Sigmoid colon (tissue), 4 donors: ENCODE measurements around the gene E2F7.

ENCODE experiments used
- POLR2A ChIP-seq, 2 donors: fragments of 450-650 bp; IDR thresholded peaks; one replicate each; pipeline ENCODE4 v1.6.1; 2016; ENCODE audit warnings: antibody characterized with exemption in 2 of 2, mild to moderate bottlenecking in 2 of 2, moderate library complexity in 2 of 2
- POLR2AphosphoS5 ChIP-seq, 4 donors: sonication (generic); formaldehyde crosslinking; IDR thresholded peaks; one replicate each; pipeline ENCODE4 v1.6.1; 2017; ENCODE audit warnings: antibody characterized with exemption in 4 of 4
- TF ChIP-seq, protein P1 (sequence below), 4 experiments: fragments of 450-650 bp in 3 of 4; fragments of 200-600 bp in 1 of 4; IDR thresholded peaks; one replicate each; pipeline ENCODE4 v1.5.1; 2016 to 2019; ENCODE audit warnings: antibody characterized with exemption in 4 of 4, mild to moderate bottlenecking in 3 of 4, moderate library complexity in 2 of 4

DNA sequence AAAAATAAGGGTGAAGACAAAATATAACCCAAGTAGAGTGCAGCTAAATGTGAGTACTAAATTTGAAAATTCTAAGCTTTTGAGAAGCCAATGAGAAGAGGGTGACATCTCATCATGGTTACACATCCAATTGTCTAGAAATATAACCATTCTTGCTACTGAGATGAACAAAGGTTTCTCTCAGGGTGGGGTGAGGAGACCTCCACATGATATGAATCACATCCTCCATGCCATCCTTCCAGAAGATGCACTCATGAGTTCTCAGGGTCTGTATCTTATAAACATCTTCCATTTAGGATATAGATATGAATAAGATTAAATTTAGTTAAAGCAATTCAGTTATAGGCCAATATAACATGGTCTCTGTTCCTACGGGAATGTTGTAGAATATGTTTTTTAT, 38.9 kb upstream of the E2F7 start:
- TF ChIP-seq, protein P1, sequence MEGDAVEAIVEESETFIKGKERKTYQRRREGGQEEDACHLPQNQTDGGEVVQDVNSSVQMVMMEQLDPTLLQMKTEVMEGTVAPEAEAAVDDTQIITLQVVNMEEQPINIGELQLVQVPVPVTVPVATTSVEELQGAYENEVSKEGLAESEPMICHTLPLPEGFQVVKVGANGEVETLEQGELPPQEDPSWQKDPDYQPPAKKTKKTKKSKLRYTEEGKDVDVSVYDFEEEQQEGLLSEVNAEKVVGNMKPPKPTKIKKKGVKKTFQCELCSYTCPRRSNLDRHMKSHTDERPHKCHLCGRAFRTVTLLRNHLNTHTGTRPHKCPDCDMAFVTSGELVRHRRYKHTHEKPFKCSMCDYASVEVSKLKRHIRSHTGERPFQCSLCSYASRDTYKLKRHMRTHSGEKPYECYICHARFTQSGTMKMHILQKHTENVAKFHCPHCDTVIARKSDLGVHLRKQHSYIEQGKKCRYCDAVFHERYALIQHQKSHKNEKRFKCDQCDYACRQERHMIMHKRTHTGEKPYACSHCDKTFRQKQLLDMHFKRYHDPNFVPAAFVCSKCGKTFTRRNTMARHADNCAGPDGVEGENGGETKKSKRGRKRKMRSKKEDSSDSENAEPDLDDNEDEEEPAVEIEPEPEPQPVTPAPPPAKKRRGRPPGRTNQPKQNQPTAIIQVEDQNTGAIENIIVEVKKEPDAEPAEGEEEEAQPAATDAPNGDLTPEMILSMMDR (IDR thresholded peaks at IDR 0.05) = no peak
- TF ChIP-seq POLR2A (IDR thresholded peaks at IDR 0.05) (no peak), POLR2AphosphoS5 (IDR thresholded peaks at IDR 0.05) (no peak)
